Sigmoid colon (tissue), 7 donors: ENCODE measurements around the gene IREB2. TPM values are rescaled to one million over a fixed set of nuclear protein-coding genes. Genes with fewer than 3 reads are reported as not detected.

Experiments
- DNase-seq: peaks from one replicate; pipeline ENCODE4 v3.0.0-alpha.2; 2019
- H3K27ac ChIP-seq, 4 donors: fragments of 200-600 bp; sonication (generic); one replicate each; pipeline ENCODE4 v1.5.1; 2016 to 2019; ENCODE audit warnings: mild to moderate bottlenecking in 1 of 4
- H3K27me3 ChIP-seq, 3 donors: fragments of 200-600 bp; sonication (generic); one replicate each; pipeline ENCODE4 v1.5.1; 2019; ENCODE audit warnings: mild to moderate bottlenecking in 1 of 3
- H3K36me3 ChIP-seq, 4 donors: fragments of 200-600 bp; sonication (generic); one replicate each; pipeline ENCODE4 v1.5.1; 2016 to 2019
- H3K4me1 ChIP-seq, 4 donors: fragments of 200-600 bp; sonication (generic); one replicate each; pipeline ENCODE4 v1.5.1; 2017 to 2019
- H3K4me3 ChIP-seq, 4 donors: fragments of 200-600 bp; sonication (generic); one replicate each; pipeline ENCODE4 v1.5.1; 2017 to 2019; ENCODE audit warnings: mild to moderate bottlenecking in 2 of 4, moderate library complexity in 1 of 4
- H3K9me3 ChIP-seq, 4 donors: fragments of 200-600 bp in 3 of 4; sonication (generic) in 3 of 4; one replicate each; pipeline versions ENCODE4 v1.5.1 to v1.6.1; 2013 to 2019
- EP300 ChIP-seq, 4 donors: sonication (generic); formaldehyde crosslinking; IDR thresholded peaks; one replicate each; pipeline ENCODE4 v1.6.1; 2017; ENCODE audit warnings: antibody characterized with exemption in 4 of 4
- POLR2A ChIP-seq, 2 donors: fragments of 450-650 bp; IDR thresholded peaks; one replicate each; pipeline ENCODE4 v1.6.1; 2016; ENCODE audit warnings: antibody characterized with exemption in 2 of 2, mild to moderate bottlenecking in 2 of 2, moderate library complexity in 2 of 2
- POLR2AphosphoS5 ChIP-seq, 4 donors: sonication (generic); formaldehyde crosslinking; IDR thresholded peaks; one replicate each; pipeline ENCODE4 v1.6.1; 2017; ENCODE audit warnings: antibody characterized with exemption in 4 of 4
- WGBS, 2 donors: extraction: QIAGEN DNeasy Blood & Tissue Kit; methylation state at CpG; one replicate each; pipeline ENCODE4 v1.1.7; 2013; 5-methylcytosine and 5-hydroxymethylcytosine counted together
- intact Hi-C: fragments of 100-400 bp; cut with DNase I; formaldehyde crosslinking; loops from one replicate; pipeline ENCODE4 v1.15.1; 2023
- polyA plus RNA-seq, 3 donors: library from polyadenylated mRNA; stranded (reverse); fragments of 200-250 nt; gene quantifications; one replicate each; pipeline ENCODE4 v1.2.3, GENCODE V29; 2013
- total RNA-seq, 4 donors: library from RNA; depleted of rRNA; stranded (reverse); fragments of >200 nt; gene quantifications; one replicate each; pipeline ENCODE4 v1.1.0, GENCODE V29; 2016
- TF ChIP-seq, protein P1 (sequence below), 4 experiments: fragments of 450-650 bp in 3 of 4; fragments of 200-600 bp in 1 of 4; IDR thresholded peaks; one replicate each; pipeline ENCODE4 v1.5.1; 2016 to 2019; ENCODE audit warnings: antibody characterized with exemption in 4 of 4, mild to moderate bottlenecking in 3 of 4, moderate library complexity in 2 of 4
- donor health status: healthy with polysubstance abuse.
- donor health status: Bipolar disorder and iron deficiency.
- donor health status: healthy.

IREB2 gene
- total and polyA plus RNA-seq, 7 donors: 12.6 to 42.1 (median 28.4) TPM

DNA sequence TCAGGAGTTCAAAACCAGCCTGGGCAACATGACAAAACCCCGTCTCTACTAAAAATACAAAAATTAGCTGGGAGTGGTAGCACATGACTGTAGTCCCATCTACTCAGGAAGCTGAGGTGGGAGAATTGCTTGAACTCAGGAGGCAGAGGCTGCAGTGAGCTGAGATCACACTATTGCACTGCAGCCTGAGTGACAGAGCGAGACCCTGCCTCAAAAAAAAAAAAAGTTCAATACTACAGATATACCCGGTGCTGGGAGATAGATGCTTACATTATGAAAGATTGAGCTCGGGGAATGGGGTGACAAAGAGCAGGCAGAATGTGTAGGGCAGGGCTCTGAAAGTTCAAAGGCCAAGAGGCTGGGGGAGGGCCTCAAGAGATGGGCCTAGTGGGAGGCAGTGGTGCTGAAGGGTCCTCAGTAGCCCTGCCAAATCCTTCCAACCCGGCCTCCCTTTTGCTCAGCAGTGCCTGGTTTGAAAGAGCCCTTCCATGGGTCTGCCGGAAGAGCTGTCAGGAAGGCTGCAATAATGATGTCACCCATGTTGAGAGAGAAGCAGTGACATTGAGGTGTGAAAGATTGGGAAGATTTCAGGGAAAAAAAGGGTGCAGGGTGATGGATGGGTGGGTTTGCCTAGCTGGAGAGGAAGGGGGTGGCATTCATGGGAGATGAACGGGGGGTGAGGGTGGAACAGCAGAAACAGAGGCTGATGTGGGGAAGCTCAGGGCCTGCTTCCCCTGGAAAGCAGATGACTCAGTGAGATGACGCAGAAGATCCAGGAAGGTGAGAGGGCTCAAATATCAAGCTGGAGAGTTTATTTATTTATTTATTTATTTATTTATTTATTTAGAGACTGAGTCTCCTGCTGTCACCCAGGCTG is 20.0 kb upstream of the IREB2 start:
- DNase-seq: no peak
- intact Hi-C loops: no loop called here
- no peak for TF ChIP-seq EP300 (IDR thresholded peaks at IDR 0.05)
- TF ChIP-seq, protein P1, sequence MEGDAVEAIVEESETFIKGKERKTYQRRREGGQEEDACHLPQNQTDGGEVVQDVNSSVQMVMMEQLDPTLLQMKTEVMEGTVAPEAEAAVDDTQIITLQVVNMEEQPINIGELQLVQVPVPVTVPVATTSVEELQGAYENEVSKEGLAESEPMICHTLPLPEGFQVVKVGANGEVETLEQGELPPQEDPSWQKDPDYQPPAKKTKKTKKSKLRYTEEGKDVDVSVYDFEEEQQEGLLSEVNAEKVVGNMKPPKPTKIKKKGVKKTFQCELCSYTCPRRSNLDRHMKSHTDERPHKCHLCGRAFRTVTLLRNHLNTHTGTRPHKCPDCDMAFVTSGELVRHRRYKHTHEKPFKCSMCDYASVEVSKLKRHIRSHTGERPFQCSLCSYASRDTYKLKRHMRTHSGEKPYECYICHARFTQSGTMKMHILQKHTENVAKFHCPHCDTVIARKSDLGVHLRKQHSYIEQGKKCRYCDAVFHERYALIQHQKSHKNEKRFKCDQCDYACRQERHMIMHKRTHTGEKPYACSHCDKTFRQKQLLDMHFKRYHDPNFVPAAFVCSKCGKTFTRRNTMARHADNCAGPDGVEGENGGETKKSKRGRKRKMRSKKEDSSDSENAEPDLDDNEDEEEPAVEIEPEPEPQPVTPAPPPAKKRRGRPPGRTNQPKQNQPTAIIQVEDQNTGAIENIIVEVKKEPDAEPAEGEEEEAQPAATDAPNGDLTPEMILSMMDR (IDR thresholded peaks at IDR 0.05): no peak
- no peak for TF ChIP-seq POLR2AphosphoS5 (IDR thresholded peaks at IDR 0.05)
- no peak for TF ChIP-seq POLR2A (IDR thresholded peaks at IDR 0.05)
- H3K4me3 ChIP-seq: no peak overlapping the region
- no peaks in the 10 kb centered on the region for H3K9me3 ChIP-seq
- WGBS, 2 donors: 67 to 79% methylated on average over 8 of the region's 8 CpGs
- H3K27ac ChIP-seq: no peak overlapping the region
- no peaks in the 10 kb centered on the region for H3K27me3 ChIP-seq
- no peaks in the 10 kb centered on the region for H3K36me3 ChIP-seq
- H3K4me1 ChIP-seq: peaks cover 0 to 4% (median 0%) of the 10 kb centered on the region in 4 donors

DNA sequence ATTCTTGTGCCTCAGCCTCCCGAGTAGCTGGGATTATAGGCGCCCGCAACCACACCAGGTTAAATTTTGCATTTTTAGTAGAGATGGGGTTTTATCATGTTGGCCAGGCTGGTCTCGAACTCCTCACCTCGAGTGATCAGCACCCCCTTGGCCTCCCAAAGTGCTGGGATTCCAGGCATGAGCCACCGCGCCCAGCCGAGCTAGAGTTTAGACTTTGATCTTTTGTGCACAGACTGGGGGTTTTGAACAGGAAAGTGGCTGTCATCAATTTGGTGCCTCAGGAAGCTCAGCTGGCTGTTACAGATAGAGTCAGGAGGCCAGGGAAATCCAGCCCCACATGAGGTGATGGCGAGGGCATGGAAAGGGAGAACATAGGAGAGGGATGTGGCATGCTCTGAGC is 19.3 kb upstream of the IREB2 start:
- Histone ChIP-seq H3K27me3 (no peaks in the 10 kb centered on the region), H3K27ac (no peak overlapping the region), H3K9me3 (no peaks in the 10 kb centered on the region), H3K36me3 (no peaks in the 10 kb centered on the region), H3K4me3 (no peak overlapping the region), H3K4me1 (peaks cover 0 to 4% (median 0%) of the 10 kb centered on the region in 4 donors)
- no peak for DNase-seq
- TF ChIP-seq POLR2AphosphoS5 (IDR thresholded peaks at IDR 0.05): no peak
- TF ChIP-seq EP300 (IDR thresholded peaks at IDR 0.05): no peak
- no peak for TF ChIP-seq POLR2A (IDR thresholded peaks at IDR 0.05)
- TF ChIP-seq, protein P1 (IDR thresholded peaks at IDR 0.05): no peak
- 53 to 81% methylated on average over 9 of the region's 9 CpGs for WGBS, 2 donors
- intact Hi-C loops: no loop called here

DNA sequence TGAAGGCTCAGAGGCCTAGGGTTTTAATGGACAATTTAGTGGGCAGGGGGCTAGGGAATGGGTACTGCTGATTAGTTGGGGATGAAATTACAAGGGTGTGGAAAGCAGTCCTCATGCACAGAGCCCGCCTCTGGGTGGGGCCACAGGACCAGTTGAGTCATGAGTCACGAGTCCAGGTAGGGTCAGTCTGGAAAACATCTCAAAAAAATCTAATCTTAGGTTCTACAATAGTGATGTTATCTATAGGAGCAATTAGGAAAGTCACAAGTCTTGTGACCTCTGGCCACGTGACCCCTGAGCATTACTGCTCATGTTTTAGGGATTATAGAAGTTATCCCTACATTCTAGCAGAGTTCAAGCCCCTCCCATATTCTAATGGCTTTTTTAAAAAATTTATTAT is 18.6 kb upstream of the IREB2 start:
- no peaks in the 10 kb centered on the region for H3K36me3 ChIP-seq
- H3K27me3 ChIP-seq: no peaks in the 10 kb centered on the region
- no peak for DNase-seq
- no peak for TF ChIP-seq POLR2A (IDR thresholded peaks at IDR 0.05)
- TF ChIP-seq, protein P1 (IDR thresholded peaks at IDR 0.05): no peak
- H3K4me3 ChIP-seq: no peak overlapping the region
- intact Hi-C loops: no loop called here
- H3K9me3 ChIP-seq: no peaks in the 10 kb centered on the region
- peaks cover 0 to 4% (median 0%) of the 10 kb centered on the region in 4 donors for H3K4me1 ChIP-seq
- WGBS, 2 donors: 77 to 86% methylated on average over 3 of the region's 3 CpGs
- H3K27ac ChIP-seq: no peak overlapping the region

DNA sequence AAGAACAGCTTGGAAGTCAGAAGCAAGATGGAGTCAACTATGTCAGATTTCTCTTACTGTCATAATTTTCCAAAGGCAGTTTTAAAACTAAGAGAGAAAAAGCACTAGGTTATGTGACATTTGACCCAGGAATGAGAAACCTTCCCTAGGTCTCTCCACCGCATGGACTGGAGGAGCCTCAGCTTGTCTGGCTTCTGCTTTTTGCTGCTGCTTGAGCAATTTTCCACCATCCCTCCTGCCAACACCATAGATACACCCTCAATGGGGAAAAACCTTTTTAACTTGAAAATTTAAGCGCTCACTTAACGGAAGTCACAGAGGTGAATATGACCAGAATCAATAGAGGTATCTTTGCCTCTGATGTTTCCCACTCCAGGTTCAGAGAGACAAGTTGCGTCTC is 17.8 kb upstream of the IREB2 start:
- H3K27me3 ChIP-seq: no peaks in the 10 kb centered on the region
- H3K27ac ChIP-seq: no peak overlapping the region
- no peak for DNase-seq
- intact Hi-C loops: loop anchor here (5.0 kb wide), 1 partner anchor 308 kb away; no protein-coding TSS in a partner anchor
- H3K4me3 ChIP-seq: no peak overlapping the region
- WGBS, 2 donors: 94 to 95% methylated on average over 4 of the region's 4 CpGs
- TF ChIP-seq POLR2AphosphoS5 (IDR thresholded peaks at IDR 0.05): no peak
- TF ChIP-seq, protein P1 (IDR thresholded peaks at IDR 0.05): no peak
- no peak for TF ChIP-seq EP300 (IDR thresholded peaks at IDR 0.05)
- no peak for TF ChIP-seq POLR2A (IDR thresholded peaks at IDR 0.05)
- H3K9me3 ChIP-seq: no peaks in the 10 kb centered on the region
- no peaks in the 10 kb centered on the region for H3K36me3 ChIP-seq
- H3K4me1 ChIP-seq: peaks cover 0 to 4% (median 0%) of the 10 kb centered on the region in 4 donors
